Natural killer cell (primary cell): ENCODE measurements around the gene PHTF1. TPM values are rescaled to one million over a fixed set of nuclear protein-coding genes. Genes with fewer than 3 reads are reported as not detected.

Source experiments
- ATAC-seq, 3 donors: fragments of 150-1000 bp in 2 of 3; fragments of 200-7000 bp in 1 of 3; cut with Tn5 transposase; 1 replicate in 1 of 3; 2 replicates in 2 of 3; pipeline ENCODE4 v1.10.0; 2021; ENCODE audit warnings: mild to moderate bottlenecking in 2 of 3, moderate library complexity in 2 of 3
- DNase-seq, 2 donors: peaks; one replicate each; pipeline versions ENCODE4 v3.0.0 to v3.0.0-alpha.2; 2013 to 2021; ENCODE audit warnings: mixed read lengths in 1 of 2
- H3K27ac ChIP-seq: one replicate; pipeline ENCODE4 v1.5.1; 2013; ENCODE audit warnings: mild to moderate bottlenecking, low read length
- H3K27me3 ChIP-seq: one replicate; pipeline ENCODE4 v1.6.1; 2013; ENCODE audit warnings: low read length; ENCODE audit not compliant: control insufficient read depth, insufficient read depth
- H3K36me3 ChIP-seq: one replicate; pipeline ENCODE4 v1.6.1; 2013; ENCODE audit warnings: low read length; ENCODE audit not compliant: control insufficient read depth, insufficient read depth
- H3K4me1 ChIP-seq: one replicate; pipeline ENCODE4 v1.6.1; 2013; ENCODE audit warnings: low read length; ENCODE audit not compliant: control insufficient read depth, insufficient read depth
- H3K4me3 ChIP-seq: one replicate; pipeline ENCODE4 v1.5.1; 2013; ENCODE audit warnings: low read length
- H3K9me3 ChIP-seq: one replicate; pipeline ENCODE4 v1.6.1; 2013; ENCODE audit warnings: low read length; ENCODE audit not compliant: control insufficient read depth, insufficient read depth
- H3K27ac Mint-ChIP-seq, 2 donors: one replicate each; pipeline ENCODE4 v1.8.0; 2022; ENCODE audit warnings: mild to moderate bottlenecking in 2 of 2, mixed read lengths in 2 of 2, moderate library complexity in 1 of 2
- H3K27me3 Mint-ChIP-seq, 2 donors: one replicate each; pipeline ENCODE4 v1.8.0; 2022; ENCODE audit warnings: low read depth in 2 of 2, mixed read lengths in 2 of 2
- H3K36me3 Mint-ChIP-seq: one replicate; pipeline ENCODE4 v1.8.0; 2022; ENCODE audit warnings: mixed read lengths
- H3K4me1 Mint-ChIP-seq, 2 donors: one replicate each; pipeline ENCODE4 v1.8.0; 2022; ENCODE audit warnings: mixed read lengths in 2 of 2
- H3K4me3 Mint-ChIP-seq: one replicate; pipeline ENCODE4 v1.8.0; 2022; ENCODE audit warnings: mild to moderate bottlenecking, moderate library complexity, mixed read lengths
- H3K9me3 Mint-ChIP-seq, 2 donors: one replicate each; pipeline ENCODE4 v1.8.0; 2022; ENCODE audit warnings: mixed read lengths in 2 of 2
- CTCF ChIP-seq: fragments of 200-600 bp; IDR thresholded peaks from one replicate; pipeline ENCODE4 v1.8.0; 2022; ENCODE audit warnings: antibody characterized with exemption
- WGBS: methylation state at CpG from one replicate; pipeline ENCODE4 v1.1.7; 2013; ENCODE audit warnings: missing lambda C conversion rate; ENCODE audit not compliant: insufficient coverage; 5-methylcytosine and 5-hydroxymethylcytosine counted together
- intact Hi-C: fragments of 100-400 bp; cut with micrococcal nuclease; formaldehyde crosslinking; loops from one replicate; pipeline ENCODE4 v1.14.2; 2022
- total RNA-seq, 4 donors: library from RNA; stranded (reverse); fragments of 120-200 nt in 1 of 4; gene quantifications; one replicate each; pipeline versions ENCODE4 v1.2.3 to v1.2.4, GENCODE V29; 2013 to 2022

Gene PHTF1
- total RNA-seq, 3 donors from 2014 or later (not counting 1 experiment from before 2014, with no cell fraction given), result 37.1 to 40.7 (median 40.6) TPM

GRCh38 chr1:113663165-113663951 lies 95.9 kb downstream of the PHTF1 start:
- Histone ChIP-seq H3K9me3 (no peaks in the 10 kb centered on the region), H3K27ac (no peak overlapping the region), H3K36me3 (no peaks in the 10 kb centered on the region), H3K27me3 (no peaks in the 10 kb centered on the region), H3K4me1 (no peaks in the 10 kb centered on the region), H3K4me3 (no peak overlapping the region)
- H3K36me3 Mint-ChIP-seq, result no peaks in the 10 kb centered on the region
- H3K27ac Mint-ChIP-seq, result no peak overlapping the region
- no peak for DNase-seq
- TF ChIP-seq CTCF, result no peak
- ATAC-seq, result no peak
- no peak overlapping the region for H3K4me3 Mint-ChIP-seq
- no peaks in the 10 kb centered on the region for H3K4me1 Mint-ChIP-seq
- WGBS, result 100% methylated on average over 1 of the region's 5 CpGs
- intact Hi-C loops, result no loop called here
- peaks cover 0 to 5% of the 10 kb centered on the region in 2 donors for H3K27me3 Mint-ChIP-seq
- no peaks in the 10 kb centered on the region for H3K9me3 Mint-ChIP-seq

- no peaks in the 10 kb centered on the region for H3K9me3 ChIP-seq
- Mint-ChIP-seq H3K36me3 (no peaks in the 10 kb centered on the region), H3K4me1 (no peaks in the 10 kb centered on the region), H3K4me3 (no peak overlapping the region), H3K27me3 (no peaks in the 10 kb centered on the region), H3K9me3 (no peaks in the 10 kb centered on the region), H3K27ac (no peak overlapping the region)
- WGBS, result no CpG with 5 or more reads among the region's 1 CpG
- H3K4me3 ChIP-seq, result no peak overlapping the region
- no peaks in the 10 kb centered on the region for H3K27me3 ChIP-seq
- intact Hi-C loops, result no loop called here
- no peak overlapping the region for H3K27ac ChIP-seq
- DNase-seq (no peak), ATAC-seq (no peak)
- TF ChIP-seq CTCF, result no peak
- no peaks in the 10 kb centered on the region for H3K4me1 ChIP-seq
- no peaks in the 10 kb centered on the region for H3K36me3 ChIP-seq
Observed at GRCh38 chr1:113662101-113662500, 97.2 kb downstream of the PHTF1 start.

GRCh38 chr1:113660088-113660487 lies 99.2 kb downstream of the PHTF1 start:
- WGBS, result 83% methylated on average over 3 of the region's 3 CpGs

More at GRCh38 chr1:113660088-113660487, 99.2 kb downstream of the PHTF1 start:
- Histone ChIP-seq H3K27ac (no peak overlapping the region), H3K4me3 (no peak overlapping the region), H3K36me3 (no peaks in the 10 kb centered on the region), H3K4me1 (no peaks in the 10 kb centered on the region), H3K9me3 (no peaks in the 10 kb centered on the region), H3K27me3 (no peaks in the 10 kb centered on the region)
- Mint-ChIP-seq H3K27ac (no peak overlapping the region), H3K4me3 (no peak overlapping the region), H3K9me3 (no peaks in the 10 kb centered on the region), H3K27me3 (no peaks in the 10 kb centered on the region), H3K4me1 (no peaks in the 10 kb centered on the region), H3K36me3 (no peaks in the 10 kb centered on the region)
- ATAC-seq (no peak), DNase-seq (no peak)
- no peak for TF ChIP-seq CTCF
- intact Hi-C loops, result no loop called here
